RWPE2 (cell line): ENCODE data around the gene HNRNPA3.

Source experiments
- ATAC-seq: fragments of 200-7000 bp; cut with Tn5 transposase; 3 replicates; pipeline ENCODE4 v1.9.1; 2021; ENCODE audit warnings: low read depth
- DNase-seq: peaks from one replicate; pipeline ENCODE4 v3.0.0-alpha.2; 2020; ENCODE audit warnings: low spot score
- H3K27ac ChIP-seq: fragments of 450-650 bp; 2 replicates; pipeline ENCODE4 v1.5.1; 2017; ENCODE audit warnings: mild to moderate bottlenecking; ENCODE audit not compliant: poor library complexity, severe bottlenecking
- H3K27me3 ChIP-seq: fragments of 250-450 bp; sonication (Bioruptor Pico); 2 replicates; pipeline ENCODE4 v1.5.1; 2021; ENCODE audit warnings: mild to moderate bottlenecking, moderate library complexity; ENCODE audit not compliant: insufficient read depth, poor library complexity, severe bottlenecking
- H3K36me3 ChIP-seq: fragments of 250-450 bp; sonication (Bioruptor Pico); 2 replicates; pipeline ENCODE4 v1.5.1; 2020; ENCODE audit warnings: low read depth, mild to moderate bottlenecking, moderate library complexity
- H3K4me1 ChIP-seq: fragments of 250-450 bp; sonication (Bioruptor Pico); 2 replicates; pipeline ENCODE4 v1.5.1; 2021; ENCODE audit warnings: mild to moderate bottlenecking, moderate library complexity; ENCODE audit not compliant: insufficient read depth, poor library complexity, severe bottlenecking
- H3K4me3 ChIP-seq: fragments of 250-450 bp; sonication (Bioruptor Pico); 2 replicates; pipeline ENCODE4 v1.5.1; 2021; ENCODE audit warnings: mild to moderate bottlenecking, moderate library complexity; ENCODE audit not compliant: severe bottlenecking
- H3K9me3 ChIP-seq: fragments of 250-450 bp; sonication (Bioruptor Pico); 2 replicates; pipeline ENCODE4 v1.5.1; 2021; ENCODE audit warnings: mild to moderate bottlenecking, moderate library complexity; ENCODE audit not compliant: severe bottlenecking
- CTCF ChIP-seq: fragments of 450-650 bp; IDR thresholded peaks from one replicate; pipeline ENCODE4 v1.5.1; 2017; ENCODE audit warnings: mild to moderate bottlenecking, moderate library complexity; ENCODE audit not compliant: poor library complexity, severe bottlenecking

Gene HNRNPA3

GRCh38 chr2:177242121-177242987 is 29.8 kb downstream of the HNRNPA3 start:
- no peaks in the 10 kb centered on the region for H3K9me3 ChIP-seq
- no peak overlapping the region for H3K4me3 ChIP-seq
- H3K27me3 ChIP-seq = no peaks in the 10 kb centered on the region
- no peak for TF ChIP-seq CTCF
- peak overlapping the region; percentile 94 for H3K27ac ChIP-seq
- H3K4me1 ChIP-seq = peaks cover 68% of the 10 kb centered on the region
- no peak for DNase-seq
- peaks cover 37% of the 10 kb centered on the region for H3K36me3 ChIP-seq
- ATAC-seq = peak; percentile 85

GRCh38 chr2:177243073-177243472 is 30.5 kb downstream of the HNRNPA3 start:
- no peaks in the 10 kb centered on the region for H3K27me3 ChIP-seq
- DNase-seq (no peak), ATAC-seq (no peak)
- TF ChIP-seq CTCF = no peak
- H3K27ac ChIP-seq = peak overlapping the region; percentile 94
- H3K4me3 ChIP-seq = no peak overlapping the region
- no peaks in the 10 kb centered on the region for H3K9me3 ChIP-seq
- peaks cover 66% of the 10 kb centered on the region for H3K4me1 ChIP-seq
- H3K36me3 ChIP-seq = peaks cover 32% of the 10 kb centered on the region

GRCh38 chr2:177243476-177243875 is 30.9 kb downstream of the HNRNPA3 start:
- no peak for DNase-seq
- H3K27me3 ChIP-seq = no peaks in the 10 kb centered on the region
- no peak for TF ChIP-seq CTCF
- peaks cover 29% of the 10 kb centered on the region for H3K36me3 ChIP-seq
- H3K4me3 ChIP-seq = no peak overlapping the region
- ATAC-seq = no peak
- peak overlapping the region; percentile 94 for H3K27ac ChIP-seq
- H3K9me3 ChIP-seq = no peaks in the 10 kb centered on the region
- H3K4me1 ChIP-seq = peaks cover 62% of the 10 kb centered on the region

- H3K27ac ChIP-seq = peak overlapping the region; percentile 94
- H3K27me3 ChIP-seq = no peaks in the 10 kb centered on the region
- DNase-seq = no peak
- H3K4me3 ChIP-seq = no peak overlapping the region
- no peak for ATAC-seq
- no peak for TF ChIP-seq CTCF
- no peaks in the 10 kb centered on the region for H3K9me3 ChIP-seq
- H3K4me1 ChIP-seq = peaks cover 62% of the 10 kb centered on the region
- H3K36me3 ChIP-seq = peaks cover 31% of the 10 kb centered on the region
Measured at GRCh38 chr2:177244244-177244771, 31.7 kb downstream of the HNRNPA3 start.

- Histone ChIP-seq H3K27me3 (no peaks in the 10 kb centered on the region), H3K4me1 (peaks cover 55% of the 10 kb centered on the region), H3K4me3 (no peak overlapping the region), H3K36me3 (peaks cover 37% of the 10 kb centered on the region), H3K27ac (peak overlapping the region; percentile 94), H3K9me3 (no peaks in the 10 kb centered on the region)
- no peak for TF ChIP-seq CTCF
- ATAC-seq (peak; percentile 16; the same call in 2 of the 3 replicates), DNase-seq (no peak)
Measured at GRCh38 chr2:177245010-177245422, 32.4 kb downstream of the HNRNPA3 start.
